HG02943 (cell line): ENCODE measurements around the gene ELOVL6.
A peak's percentile ranks its signal among the peaks of the same experiment; 100 is the strongest.
"Not testable (repeated sequence)": the region's sequence is repeated elsewhere in the genome, so short reads cannot be mapped to it uniquely, and the experiment has no call there.

Experiments used
- ATAC-seq: cut with Tn5 transposase; IDR thresholded peaks from one replicate; pipeline ENCODE4 v1.9.1; 2021; ENCODE audit warnings: mild to moderate bottlenecking, low read depth, moderate library complexity; ENCODE audit not compliant: unreplicated experiment

The ELOVL6 gene

DNA sequence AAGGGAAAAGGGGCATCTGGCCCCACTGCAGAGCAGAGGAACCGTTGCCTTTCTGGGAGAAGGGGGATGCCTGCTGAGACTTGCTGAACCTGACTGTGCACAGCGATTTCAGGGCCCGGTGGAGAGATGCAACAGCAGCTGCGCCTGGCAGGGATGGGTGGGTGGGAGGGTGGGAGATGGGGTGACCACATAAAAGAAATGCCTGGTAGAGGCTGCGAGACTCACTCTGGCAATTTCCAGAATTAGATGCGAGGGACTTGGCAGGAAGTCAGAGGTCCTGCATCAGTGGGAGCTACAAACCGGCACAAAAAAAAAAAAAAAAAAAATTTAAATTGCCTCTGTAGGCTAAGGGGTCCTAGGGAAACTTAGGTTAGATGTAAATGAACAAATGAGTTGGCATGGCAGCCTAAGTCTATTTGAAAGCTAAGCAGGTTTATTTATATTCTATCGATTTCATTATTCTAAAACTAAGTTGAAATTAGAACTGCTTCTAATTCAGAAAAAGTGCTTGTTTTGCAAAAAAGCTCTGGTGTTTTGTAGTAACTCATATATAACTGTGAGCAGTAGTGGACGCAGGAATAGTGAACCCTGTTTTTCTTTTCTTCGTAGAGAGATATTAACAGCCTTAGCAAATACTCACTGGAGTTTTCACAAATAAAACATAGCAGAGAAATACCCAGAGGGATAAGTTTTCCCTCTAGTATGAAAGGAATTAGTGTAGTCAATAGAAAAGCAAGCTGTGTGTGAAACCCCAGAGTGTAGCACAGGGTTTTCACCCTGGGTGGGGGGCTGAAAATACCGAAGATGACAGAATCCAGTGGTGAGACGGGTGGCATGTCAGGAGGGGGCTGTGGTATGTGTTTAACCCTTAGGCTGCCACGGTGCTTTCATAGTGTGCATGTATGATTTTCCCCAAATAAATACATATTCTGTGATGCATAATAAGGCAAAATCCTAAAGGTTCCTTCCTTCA lies 155.6 kb downstream of the ELOVL6 start:
- no peak for ATAC-seq

DNA sequence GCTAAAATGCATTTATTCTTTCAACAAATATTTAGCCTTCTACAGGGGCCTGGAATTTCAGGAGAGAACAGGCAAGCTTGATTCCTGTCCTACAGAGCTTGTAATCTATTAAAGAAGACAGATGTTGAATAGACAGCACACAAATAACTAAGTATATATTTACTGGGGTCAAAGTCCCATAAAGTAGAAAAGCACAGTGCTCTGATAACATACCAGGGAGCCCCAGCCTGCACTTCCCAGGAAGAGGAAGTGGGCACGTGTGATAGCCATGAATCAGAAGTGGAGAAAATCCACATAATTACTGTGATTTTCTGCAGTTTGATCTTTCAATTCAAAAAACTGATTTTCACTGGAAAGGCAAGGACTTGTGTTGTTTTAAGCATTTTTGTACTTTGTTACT lies 156.7 kb downstream of the ELOVL6 start:
- no peak for ATAC-seq

DNA sequence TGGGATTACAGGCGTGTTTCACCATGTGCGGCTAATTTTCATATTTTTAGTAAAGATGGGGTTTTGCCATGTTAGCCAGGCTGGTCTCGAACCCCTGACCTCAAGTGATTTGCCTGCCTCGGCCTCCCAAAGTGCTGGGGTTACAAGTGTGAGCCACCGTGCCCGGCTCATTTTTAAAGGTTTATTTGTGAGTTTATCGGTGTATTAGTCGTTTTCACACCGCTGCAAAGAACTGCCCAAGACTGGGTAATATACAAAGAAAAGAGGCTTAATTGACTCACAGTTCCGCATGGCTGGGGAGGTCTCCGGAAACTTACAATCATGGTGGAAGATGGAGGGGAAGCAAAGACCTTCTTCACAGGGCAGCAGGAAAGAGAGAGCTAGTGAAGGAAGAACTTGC lies 159.3 kb downstream of the ELOVL6 start:
- not testable (repeated sequence) for ATAC-seq

DNA sequence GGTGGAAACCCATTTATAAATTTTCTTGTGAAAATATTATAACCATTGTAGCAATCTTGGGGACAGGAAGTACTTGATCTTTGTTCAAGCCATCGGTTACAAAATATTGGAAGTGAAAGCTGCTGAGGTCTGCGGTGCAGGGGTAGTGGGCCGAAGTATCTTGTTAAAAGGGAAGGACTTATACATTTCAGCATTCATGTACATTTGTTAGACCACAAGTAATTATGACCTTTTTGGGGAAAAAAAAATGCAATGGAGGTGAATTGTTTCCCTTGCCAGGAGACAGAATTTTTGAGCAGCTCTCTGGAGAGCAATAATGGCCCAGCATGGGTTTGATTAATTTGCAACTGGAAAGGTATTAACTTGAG lies 164.4 kb downstream of the ELOVL6 start:
- ATAC-seq = peak; percentile 96

- ATAC-seq = no peak
These were observed 164.9 kb downstream of the ELOVL6 start for GRCh38 chr4:110033355-110034025.

DNA sequence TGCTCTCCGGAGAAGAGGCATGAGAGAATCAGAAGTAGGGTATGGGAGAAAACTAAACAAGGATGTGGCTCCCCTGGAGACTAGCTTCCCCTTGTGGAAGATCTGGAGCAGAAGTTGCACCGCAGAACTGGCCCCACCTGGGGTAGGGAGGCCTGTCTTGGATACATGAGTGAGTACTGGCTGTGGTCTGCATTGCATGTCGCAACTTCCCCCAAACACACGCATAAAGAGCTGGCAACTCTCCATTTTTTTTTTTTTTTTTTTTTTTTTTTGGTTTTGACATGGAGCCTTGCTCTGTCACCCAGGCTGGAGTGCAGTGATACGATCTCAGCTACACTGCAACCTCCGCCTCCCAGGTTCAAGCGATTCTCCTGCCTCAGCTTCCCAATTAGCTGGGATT lies 165.8 kb downstream of the ELOVL6 start:
- ATAC-seq = no peak

GRCh38 chr4:110025718-110026117 lies 172.7 kb downstream of the ELOVL6 start:
- ATAC-seq = no peak

GRCh38 chr4:110025056-110025455 lies 173.4 kb downstream of the ELOVL6 start:
- no peak for ATAC-seq

DNA sequence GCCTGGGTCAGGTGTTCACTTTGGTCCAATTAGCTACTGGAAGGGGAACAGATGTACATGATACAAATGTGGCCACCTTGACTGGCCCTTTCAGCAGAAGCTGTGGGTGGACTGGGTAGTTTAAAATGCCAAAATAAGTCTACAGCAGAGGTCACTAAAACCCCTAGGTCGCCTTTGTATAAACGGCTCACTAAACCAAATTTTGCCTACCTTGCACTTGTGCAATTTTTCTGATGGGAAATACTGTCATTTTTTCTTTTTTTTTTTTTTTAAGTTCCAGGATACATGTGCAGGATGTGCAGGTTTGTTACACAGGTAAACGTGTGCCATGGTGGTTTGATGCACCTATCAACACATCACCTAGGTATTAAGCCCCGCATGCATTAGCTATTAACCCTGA lies 176.0 kb downstream of the ELOVL6 start:
- no peak for ATAC-seq

GRCh38 chr4:110020646-110021443 lies 177.6 kb downstream of the ELOVL6 start:
- no peak for ATAC-seq

DNA sequence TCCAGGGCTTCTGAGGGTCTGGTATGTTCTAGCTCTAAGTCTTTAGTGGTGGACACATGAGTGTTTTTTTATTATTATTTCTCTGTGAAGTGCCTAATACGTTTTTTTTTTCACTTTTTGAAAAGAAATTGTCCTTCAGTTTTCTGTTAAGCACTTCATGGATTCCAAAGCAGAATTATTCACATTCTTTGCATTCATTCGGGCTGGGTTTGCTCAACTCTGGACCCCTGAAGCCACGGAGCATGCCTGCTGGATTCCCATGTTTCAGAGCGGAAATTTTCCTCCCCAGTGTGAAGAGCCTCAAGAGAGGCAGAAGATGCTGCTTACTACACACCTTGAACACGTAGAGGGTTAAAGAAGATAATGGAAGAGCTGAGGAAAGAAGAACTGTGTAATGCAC lies 178.3 kb downstream of the ELOVL6 start:
- no peak for ATAC-seq

DNA sequence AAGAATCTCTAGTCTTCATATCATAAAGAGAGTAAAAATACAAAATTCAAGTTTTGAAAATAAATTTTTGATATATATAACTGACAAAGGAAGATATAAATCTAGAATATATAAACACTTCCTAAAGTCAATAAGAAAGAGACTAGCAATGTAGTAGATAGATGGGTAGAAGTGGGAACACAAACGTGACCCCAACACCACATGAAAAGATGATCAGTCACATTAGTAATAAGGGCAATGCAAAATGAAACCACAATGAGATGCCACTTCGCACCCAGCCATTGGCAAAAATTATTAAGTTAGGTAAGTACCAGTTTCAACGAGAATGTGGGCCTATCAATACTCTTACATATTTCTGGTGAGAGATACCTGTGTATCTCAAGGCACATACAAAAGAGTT lies 179.3 kb downstream of the ELOVL6 start:
- no peak for ATAC-seq

- no peak for ATAC-seq
These were observed 184.2 kb downstream of the ELOVL6 start for GRCh38 chr4:110014233-110014632.

GRCh38 chr4:110012917-110013316 lies 185.5 kb downstream of the ELOVL6 start:
- no peak for ATAC-seq

DNA sequence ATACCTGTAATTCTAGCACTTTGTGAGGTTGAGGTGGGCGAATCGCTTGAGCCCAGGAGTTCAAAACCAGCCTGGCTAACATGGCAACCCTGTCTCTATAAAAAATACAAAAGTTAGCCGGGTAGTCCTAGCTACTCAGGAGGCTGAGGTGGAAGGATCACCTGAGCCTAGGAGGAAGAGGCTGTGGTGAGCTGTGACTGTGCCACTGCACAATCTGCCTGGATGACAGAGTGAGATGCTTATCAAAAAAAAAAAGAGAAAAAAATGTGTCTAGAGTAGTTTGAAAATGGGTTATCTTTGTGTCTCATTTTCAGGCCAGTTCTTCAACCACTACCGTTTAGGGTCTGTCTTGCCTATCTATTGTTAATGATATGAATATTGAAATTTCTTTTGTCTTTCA lies 187.6 kb downstream of the ELOVL6 start:
- ATAC-seq = no peak

GRCh38 chr4:110009550-110009949 lies 188.9 kb downstream of the ELOVL6 start:
- no peak for ATAC-seq

DNA sequence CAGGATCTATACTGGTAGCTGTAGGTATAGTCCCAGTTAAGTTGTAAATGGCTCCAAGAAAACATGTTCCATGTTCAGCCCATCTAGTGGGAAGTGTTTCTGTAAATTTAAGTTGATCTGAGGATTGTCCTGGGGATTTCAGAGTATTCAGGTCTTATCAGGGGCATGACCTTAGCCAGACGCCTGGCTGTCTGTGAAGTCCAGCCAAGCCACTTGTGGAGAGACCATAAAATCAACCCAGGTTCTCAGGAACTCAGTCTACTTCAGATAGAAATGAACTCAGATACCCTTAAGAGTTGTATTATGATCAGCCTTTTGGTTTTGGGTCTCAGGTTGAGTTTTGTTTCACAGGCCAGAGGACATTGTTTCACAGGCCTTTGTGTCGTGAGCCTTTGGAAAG lies 189.9 kb downstream of the ELOVL6 start:
- ATAC-seq = no peak

DNA sequence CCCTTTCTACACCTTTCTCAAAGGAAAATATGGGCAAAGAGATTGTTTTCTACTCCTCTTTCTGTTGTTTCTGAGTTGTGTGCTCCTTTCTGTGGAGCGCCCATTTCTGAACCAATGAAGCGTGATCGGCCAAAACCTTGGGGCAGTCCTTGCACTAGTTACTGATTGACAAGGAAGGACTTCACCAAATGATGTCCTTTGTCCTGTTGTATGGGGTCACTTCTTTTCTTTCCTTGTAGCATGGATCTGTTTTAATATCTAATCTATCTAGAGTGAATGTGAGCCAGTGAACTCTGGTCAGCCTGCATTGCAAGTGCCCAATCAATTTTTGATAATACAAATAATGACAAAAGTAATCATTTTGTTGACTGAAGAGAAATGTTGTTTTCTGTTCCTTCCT lies 191.2 kb downstream of the ELOVL6 start:
- no peak for ATAC-seq

- ATAC-seq = no peak
These were observed 192.9 kb downstream of the ELOVL6 start for GRCh38 chr4:110005461-110006056.

- no peak for ATAC-seq
These were observed 193.9 kb downstream of the ELOVL6 start for GRCh38 chr4:110004556-110004955.
